Adrenal gland (tissue), 12 donors: ENCODE measurements around the gene PTGS1. TPM values are rescaled to one million over a fixed set of nuclear protein-coding genes. Genes with fewer than 3 reads are reported as not detected.

Experiments used
- DNase-seq, 7 donors: peaks; one replicate each; pipeline ENCODE4 v3.0.0-alpha.2; 2019 to 2020
- H3K27ac ChIP-seq, 5 donors: fragments of 200-600 bp; sonication (generic) in 4 of 5; 1 replicate in 3 of 5; 2 replicates in 2 of 5; pipeline versions ENCODE4 v1.5.1 to v1.8.0; 2016 to 2020; ENCODE audit warnings: mild to moderate bottlenecking in 1 of 5
- H3K27me3 ChIP-seq: fragments of 200-600 bp; 2 replicates; pipeline ENCODE4 v1.8.0; 2021
- H3K36me3 ChIP-seq, 2 donors: fragments of 200-600 bp; replicated peaks in 1 of 2; 1 replicate in 1 of 2; 2 replicates in 1 of 2; pipeline versions ENCODE4 v1.5.1 to v1.8.0; 2018 to 2022
- H3K4me1 ChIP-seq, 2 donors: fragments of 200-600 bp; replicated peaks in 1 of 2; 1 replicate in 1 of 2; 2 replicates in 1 of 2; pipeline versions ENCODE4 v1.5.1 to v1.8.0; 2018 to 2021
- H3K4me3 ChIP-seq, 4 donors: fragments of 200-600 bp; sonication (generic) in 3 of 4; one replicate each; pipeline ENCODE4 v1.5.1; 2016 to 2018
- H3K9me3 ChIP-seq, 3 donors: fragments of 200-600 bp; sonication (generic) in 1 of 3; replicated peaks in 1 of 3; 1 replicate in 2 of 3; 2 replicates in 1 of 3; pipeline versions ENCODE4 v1.5.1 to v1.8.0; 2016 to 2021
- POLR2A ChIP-seq, 2 donors: fragments of 450-650 bp; IDR thresholded peaks; one replicate each; pipeline ENCODE4 v1.6.1; 2017; ENCODE audit warnings: antibody characterized with exemption in 2 of 2, mild to moderate bottlenecking in 2 of 2, moderate library complexity in 1 of 2
- WGBS, 4 donors: extraction: QIAGEN DNeasy Blood & Tissue Kit in 2 of 4; methylation state at CpG; one replicate each; pipeline versions ENCODE4 v1.1.5 to v1.1.7; 2013 to 2017; 5-methylcytosine and 5-hydroxymethylcytosine counted together
- intact Hi-C, 2 donors: fragments of 100-400 bp; cut with DNase I; formaldehyde crosslinking; loops; one replicate each; pipeline versions ENCODE4 v1.14.1 to v1.15.0; 2022 to 2023
- polyA plus RNA-seq, 3 donors: library from polyadenylated mRNA; stranded (reverse); fragments of 200-250 nt in 2 of 3; fragments of 350-450 nt in 1 of 3; fragmentation: Illumina TruSeq in 1 of 3; extraction: RNeasy Lipid Tissue Mini Kit (QIAGEN cat#74804) in 1 of 3; gene quantifications; one replicate each; pipeline ENCODE4 v1.2.3, GENCODE V29; 2013 to 2014
- total RNA-seq, 9 donors: library from RNA; depleted of rRNA in 4 of 9; stranded (reverse); fragments of >200 nt in 4 of 9; fragments of 120-200 nt in 1 of 9; fragmentation: NEBNext Ultra II Directional in 1 of 9; extraction: Animal tissue kit (Norgen Biotek cat#: 25700) in 1 of 9; gene quantifications; one replicate each; pipeline versions ENCODE4 v1.1.0 to v1.2.4, GENCODE V29; 2013 to 2023
- TF ChIP-seq, protein P1 (sequence below), 6 experiments: fragments of 450-650 bp in 4 of 6; fragments of 200-600 bp in 2 of 6; sonication (generic) in 1 of 6; IDR thresholded peaks; 1 replicate in 5 of 6; 2 replicates in 1 of 6; pipeline versions ENCODE4 v1.5.1 to v1.8.0; 2016 to 2021; ENCODE audit warnings: antibody characterized with exemption in 6 of 6, mild to moderate bottlenecking in 2 of 6, moderate library complexity in 1 of 6
- donor health status: healthy with polysubstance abuse.
- donor health status: Bipolar disorder and iron deficiency.
- donor health status: DM: yes; HTN: yes; CAD: no.
- donor health status: DM: no; HTN: no; CAD: no.
- donor health status: DM: no; HTN: no; CAD: no.
- donor health status: DM: yes; HTN: yes; CAD: no.

PTGS1 gene
- total and polyA plus RNA-seq, 12 donors: 0.78 to 6.6 (median 5.1) TPM

DNA sequence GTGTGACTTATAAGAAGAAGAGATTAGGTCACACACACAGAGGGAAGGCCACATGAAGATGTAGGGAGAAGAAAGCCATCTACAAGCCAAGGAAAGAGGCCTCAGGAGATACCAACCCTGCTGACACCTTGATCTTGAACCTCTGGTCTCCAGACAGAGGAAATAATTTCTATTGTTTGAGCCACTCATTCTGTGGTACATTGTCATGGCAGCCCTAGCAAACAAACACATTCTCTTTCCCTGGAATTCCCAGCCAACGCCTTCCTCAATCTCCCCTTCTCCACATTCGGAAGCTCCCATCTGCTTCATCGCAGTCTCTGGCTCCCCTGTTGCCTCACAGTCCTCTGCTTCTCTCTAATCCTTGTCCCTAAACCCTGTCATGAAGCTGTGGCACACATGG lies 16.7 kb downstream of the PTGS1 start:
- Histone ChIP-seq H3K27ac (no peak overlapping the region), H3K36me3 (no peaks in the 10 kb centered on the region)

DNA sequence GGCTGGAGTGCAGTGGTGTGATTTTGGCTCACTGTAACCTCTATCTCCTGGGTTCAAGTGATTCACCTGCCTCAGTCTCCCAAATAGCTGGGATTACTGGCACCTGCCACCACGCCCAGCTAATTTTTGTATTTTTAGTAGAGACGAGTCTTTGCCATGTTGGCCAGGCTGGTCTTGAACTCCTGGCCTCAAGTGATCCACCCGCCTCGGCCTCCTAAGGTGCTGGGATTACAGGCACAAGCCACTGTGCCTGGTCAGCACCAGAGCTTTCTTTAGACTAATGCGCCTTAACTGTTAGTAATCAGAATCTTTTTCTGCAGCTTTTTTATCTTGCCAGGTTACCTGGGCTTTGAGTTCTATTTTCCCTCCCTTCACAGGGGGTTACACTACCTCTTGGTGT lies 18.4 kb downstream of the PTGS1 start:
- intact Hi-C loops: no loop called here
- no peaks in the 10 kb centered on the region for H3K27me3 ChIP-seq
- no peak overlapping the region for H3K27ac ChIP-seq
- no peaks in the 10 kb centered on the region for H3K4me1 ChIP-seq
- no peaks in the 10 kb centered on the region for H3K9me3 ChIP-seq
- WGBS, 4 donors: 89 to 93% (median 91%) methylated on average over 5 of the region's 5 CpGs
- TF ChIP-seq POLR2A (IDR thresholded peaks at IDR 0.05): no peak
- TF ChIP-seq, protein P1, sequence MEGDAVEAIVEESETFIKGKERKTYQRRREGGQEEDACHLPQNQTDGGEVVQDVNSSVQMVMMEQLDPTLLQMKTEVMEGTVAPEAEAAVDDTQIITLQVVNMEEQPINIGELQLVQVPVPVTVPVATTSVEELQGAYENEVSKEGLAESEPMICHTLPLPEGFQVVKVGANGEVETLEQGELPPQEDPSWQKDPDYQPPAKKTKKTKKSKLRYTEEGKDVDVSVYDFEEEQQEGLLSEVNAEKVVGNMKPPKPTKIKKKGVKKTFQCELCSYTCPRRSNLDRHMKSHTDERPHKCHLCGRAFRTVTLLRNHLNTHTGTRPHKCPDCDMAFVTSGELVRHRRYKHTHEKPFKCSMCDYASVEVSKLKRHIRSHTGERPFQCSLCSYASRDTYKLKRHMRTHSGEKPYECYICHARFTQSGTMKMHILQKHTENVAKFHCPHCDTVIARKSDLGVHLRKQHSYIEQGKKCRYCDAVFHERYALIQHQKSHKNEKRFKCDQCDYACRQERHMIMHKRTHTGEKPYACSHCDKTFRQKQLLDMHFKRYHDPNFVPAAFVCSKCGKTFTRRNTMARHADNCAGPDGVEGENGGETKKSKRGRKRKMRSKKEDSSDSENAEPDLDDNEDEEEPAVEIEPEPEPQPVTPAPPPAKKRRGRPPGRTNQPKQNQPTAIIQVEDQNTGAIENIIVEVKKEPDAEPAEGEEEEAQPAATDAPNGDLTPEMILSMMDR (IDR thresholded peaks at IDR 0.05): no peak
- DNase-seq: no peak
- H3K4me3 ChIP-seq: no peak overlapping the region
- H3K36me3 ChIP-seq: no peaks in the 10 kb centered on the region

More for the DNA sequence above, 16.7 kb downstream of the PTGS1 start:
- peak in 1 of 7 donors; percentile 2 for DNase-seq
- no peak for TF ChIP-seq POLR2A (IDR thresholded peaks at IDR 0.05)
- TF ChIP-seq, protein P1 (IDR thresholded peaks at IDR 0.05): no peak
- Histone ChIP-seq H3K4me1 (no peaks in the 10 kb centered on the region), H3K4me3 (no peak overlapping the region), H3K27me3 (no peaks in the 10 kb centered on the region), H3K9me3 (no peaks in the 10 kb centered on the region)
- 93 to 97% (median 95%) methylated on average over 3 of the region's 3 CpGs for WGBS, 4 donors
- intact Hi-C loops: no loop called here

- 44 to 60% (median 52%) methylated on average over 8 to 11 of the region's 11 CpGs for WGBS, 4 donors
- intact Hi-C loops: no loop called here
- DNase-seq: no peak
Observed at GRCh38 chr9:122389799-122390481, 19.1 kb downstream of the PTGS1 start.

DNA sequence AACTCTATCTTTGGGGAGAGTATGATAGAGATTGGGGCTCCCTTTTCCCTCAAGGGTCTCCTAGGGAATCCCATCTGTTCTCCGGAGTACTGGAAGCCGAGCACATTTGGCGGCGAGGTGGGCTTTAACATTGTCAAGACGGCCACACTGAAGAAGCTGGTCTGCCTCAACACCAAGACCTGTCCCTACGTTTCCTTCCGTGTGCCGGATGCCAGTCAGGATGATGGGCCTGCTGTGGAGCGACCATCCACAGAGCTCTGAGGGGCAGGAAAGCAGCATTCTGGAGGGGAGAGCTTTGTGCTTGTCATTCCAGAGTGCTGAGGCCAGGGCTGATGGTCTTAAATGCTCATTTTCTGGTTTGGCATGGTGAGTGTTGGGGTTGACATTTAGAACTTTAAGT lies 21.5 kb downstream of the PTGS1 start:
- Histone ChIP-seq H3K9me3 (no peaks in the 10 kb centered on the region), H3K4me1 (no peaks in the 10 kb centered on the region), H3K27me3 (no peaks in the 10 kb centered on the region), H3K36me3 (no peaks in the 10 kb centered on the region), H3K27ac (no peak overlapping the region), H3K4me3 (no peak overlapping the region)
- intact Hi-C loops: no loop called here
- TF ChIP-seq, protein P1 (IDR thresholded peaks at IDR 0.05): no peak
- TF ChIP-seq POLR2A (IDR thresholded peaks at IDR 0.05): no peak
- DNase-seq: no peak
- 88 to 94% (median 90%) methylated on average over 4 to 9 of the region's 9 CpGs for WGBS, 4 donors

More at GRCh38 chr9:122389799-122390481, 19.1 kb downstream of the PTGS1 start:
- Histone ChIP-seq H3K9me3 (no peaks in the 10 kb centered on the region), H3K27me3 (no peaks in the 10 kb centered on the region), H3K36me3 (no peaks in the 10 kb centered on the region), H3K4me3 (no peak overlapping the region), H3K27ac (no peak overlapping the region), H3K4me1 (no peaks in the 10 kb centered on the region)
- no peak for TF ChIP-seq POLR2A (IDR thresholded peaks at IDR 0.05)
- TF ChIP-seq, protein P1 (IDR thresholded peaks at IDR 0.05): no peak
